ENCODE measurements around the gene FHL1.

DNA sequence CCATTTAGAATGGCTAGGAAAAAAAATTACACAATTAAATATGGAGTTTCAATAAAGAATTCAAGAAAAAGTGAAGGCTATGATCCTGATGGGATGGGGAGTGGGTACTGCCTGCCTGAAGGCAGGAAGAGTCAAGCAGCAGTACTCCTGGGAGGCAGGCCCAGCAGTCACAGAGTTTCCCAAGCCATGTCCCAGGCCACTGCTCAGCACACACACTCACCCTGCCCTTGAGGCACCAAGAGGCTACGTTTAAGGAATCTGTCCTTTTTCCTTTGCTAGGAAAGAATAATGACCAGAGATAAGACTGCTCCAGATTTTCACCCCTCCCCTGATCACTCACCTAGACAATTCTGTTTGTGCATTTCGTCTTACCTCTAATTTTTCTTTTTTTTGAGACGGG, 73.6 kb downstream of the FHL1 start:
- TF ChIP-seq, protein P1, sequence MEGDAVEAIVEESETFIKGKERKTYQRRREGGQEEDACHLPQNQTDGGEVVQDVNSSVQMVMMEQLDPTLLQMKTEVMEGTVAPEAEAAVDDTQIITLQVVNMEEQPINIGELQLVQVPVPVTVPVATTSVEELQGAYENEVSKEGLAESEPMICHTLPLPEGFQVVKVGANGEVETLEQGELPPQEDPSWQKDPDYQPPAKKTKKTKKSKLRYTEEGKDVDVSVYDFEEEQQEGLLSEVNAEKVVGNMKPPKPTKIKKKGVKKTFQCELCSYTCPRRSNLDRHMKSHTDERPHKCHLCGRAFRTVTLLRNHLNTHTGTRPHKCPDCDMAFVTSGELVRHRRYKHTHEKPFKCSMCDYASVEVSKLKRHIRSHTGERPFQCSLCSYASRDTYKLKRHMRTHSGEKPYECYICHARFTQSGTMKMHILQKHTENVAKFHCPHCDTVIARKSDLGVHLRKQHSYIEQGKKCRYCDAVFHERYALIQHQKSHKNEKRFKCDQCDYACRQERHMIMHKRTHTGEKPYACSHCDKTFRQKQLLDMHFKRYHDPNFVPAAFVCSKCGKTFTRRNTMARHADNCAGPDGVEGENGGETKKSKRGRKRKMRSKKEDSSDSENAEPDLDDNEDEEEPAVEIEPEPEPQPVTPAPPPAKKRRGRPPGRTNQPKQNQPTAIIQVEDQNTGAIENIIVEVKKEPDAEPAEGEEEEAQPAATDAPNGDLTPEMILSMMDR (IDR thresholded peaks at IDR 0.05; ENCODE audit: low read depth, low read length): no peak
- TF ChIP-seq EZH2phosphoT487 (IDR thresholded peaks at IDR 0.05; ENCODE audit: low read depth): no peak
